ENCODE data around the gene REC8.

Gene REC8

GRCh38 chr14:24165785-24166184 is 6.1 kb upstream of the REC8 start:
- TF ChIP-seq, protein P1, sequence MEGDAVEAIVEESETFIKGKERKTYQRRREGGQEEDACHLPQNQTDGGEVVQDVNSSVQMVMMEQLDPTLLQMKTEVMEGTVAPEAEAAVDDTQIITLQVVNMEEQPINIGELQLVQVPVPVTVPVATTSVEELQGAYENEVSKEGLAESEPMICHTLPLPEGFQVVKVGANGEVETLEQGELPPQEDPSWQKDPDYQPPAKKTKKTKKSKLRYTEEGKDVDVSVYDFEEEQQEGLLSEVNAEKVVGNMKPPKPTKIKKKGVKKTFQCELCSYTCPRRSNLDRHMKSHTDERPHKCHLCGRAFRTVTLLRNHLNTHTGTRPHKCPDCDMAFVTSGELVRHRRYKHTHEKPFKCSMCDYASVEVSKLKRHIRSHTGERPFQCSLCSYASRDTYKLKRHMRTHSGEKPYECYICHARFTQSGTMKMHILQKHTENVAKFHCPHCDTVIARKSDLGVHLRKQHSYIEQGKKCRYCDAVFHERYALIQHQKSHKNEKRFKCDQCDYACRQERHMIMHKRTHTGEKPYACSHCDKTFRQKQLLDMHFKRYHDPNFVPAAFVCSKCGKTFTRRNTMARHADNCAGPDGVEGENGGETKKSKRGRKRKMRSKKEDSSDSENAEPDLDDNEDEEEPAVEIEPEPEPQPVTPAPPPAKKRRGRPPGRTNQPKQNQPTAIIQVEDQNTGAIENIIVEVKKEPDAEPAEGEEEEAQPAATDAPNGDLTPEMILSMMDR (IDR thresholded peaks at IDR 0.05) = no peak

DNA sequence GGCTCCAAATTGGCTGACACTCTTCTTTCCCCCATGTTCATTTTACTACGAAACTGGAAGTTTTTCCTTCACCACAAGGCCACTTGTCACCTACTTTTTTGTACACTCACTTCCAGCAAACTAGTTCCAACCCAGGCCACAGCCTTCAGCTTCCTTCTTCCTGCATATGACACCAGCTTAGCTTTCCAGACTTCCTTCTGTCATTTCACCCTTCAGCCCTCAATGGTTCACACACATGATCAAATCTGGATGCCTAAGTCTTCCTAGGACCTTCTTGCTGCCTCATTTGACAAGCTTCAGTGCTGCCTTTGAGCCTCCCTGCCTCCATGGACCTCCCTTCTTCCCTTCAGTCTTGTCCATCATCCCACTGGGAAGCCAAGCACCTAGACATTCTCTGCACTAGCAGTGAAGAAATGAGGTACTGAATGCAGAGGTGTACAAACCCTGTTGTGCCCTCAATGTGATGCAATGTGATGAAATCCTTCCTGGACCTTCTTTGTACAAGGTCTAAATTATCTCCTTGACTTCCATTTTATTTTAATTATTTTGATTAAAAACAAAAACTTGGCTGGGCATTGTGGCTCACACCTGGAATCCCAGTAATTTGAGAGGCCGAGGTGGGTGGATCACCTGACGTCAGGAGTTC is 4.3 kb upstream of the REC8 start:
- TF ChIP-seq, protein P1 (IDR thresholded peaks at IDR 0.05) = no peak

DNA sequence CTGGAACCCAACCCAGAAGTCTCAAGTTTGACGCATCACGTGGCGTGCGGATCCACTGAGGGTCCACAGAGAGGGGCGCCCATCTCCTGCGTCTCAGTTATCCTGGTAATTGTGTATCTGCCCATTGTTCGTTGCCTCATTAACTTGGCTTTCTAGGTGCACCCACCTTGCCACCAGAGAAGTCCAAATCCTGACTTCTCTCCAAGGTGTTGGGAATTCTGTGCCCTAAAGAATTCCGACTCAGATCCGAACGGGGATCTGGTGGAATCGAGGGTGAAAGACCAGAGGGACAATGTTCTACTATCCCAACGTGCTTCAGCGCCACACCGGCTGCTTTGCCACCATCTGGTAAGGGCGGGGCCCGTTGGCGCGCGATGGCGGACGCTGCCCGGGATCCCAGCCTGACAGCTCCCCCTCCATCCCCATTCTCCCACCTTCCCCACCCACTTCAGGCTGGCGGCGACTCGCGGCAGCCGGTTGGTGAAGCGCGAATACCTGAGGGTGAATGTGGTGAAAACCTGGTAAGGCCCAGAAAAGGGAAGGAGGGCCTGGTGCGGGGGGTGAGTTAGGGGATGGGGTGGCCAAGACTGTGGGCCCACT is 481 bp downstream of the REC8 start:
- TF ChIP-seq, protein P1 (IDR thresholded peaks at IDR 0.05) = no peak

- TF ChIP-seq, protein P1 (IDR thresholded peaks at IDR 0.05) = no peak
Observed at GRCh38 chr14:24172871-24173281, 996 bp downstream of the REC8 start.

DNA sequence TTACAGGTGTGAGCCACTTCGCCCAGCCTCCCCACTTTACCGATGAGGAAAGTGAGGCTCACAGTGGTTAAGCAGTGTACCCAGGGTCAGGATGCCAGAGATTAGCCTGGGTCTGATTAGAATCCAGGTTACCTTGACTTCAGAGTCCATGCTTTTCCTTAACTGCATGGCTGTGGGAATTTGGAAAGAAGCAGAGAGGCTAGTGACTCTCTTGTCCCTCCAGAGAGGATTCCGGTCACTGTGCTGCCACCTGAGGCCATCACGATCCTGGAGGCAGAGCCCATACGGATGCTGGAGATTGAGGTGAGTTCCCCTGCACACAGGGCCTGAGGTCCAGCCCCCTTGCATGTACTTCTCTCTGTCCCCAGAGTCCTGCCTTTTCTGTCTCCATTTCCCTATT is 4.7 kb downstream of the REC8 start:
- TF ChIP-seq, protein P1 (IDR thresholded peaks at IDR 0.05) = no peak

GRCh38 chr14:24177041-24177825 is 5.4 kb downstream of the REC8 start:
- TF ChIP-seq, protein P1 (IDR thresholded peaks at IDR 0.05) = no peak

GRCh38 chr14:24177891-24178290 is 6.0 kb downstream of the REC8 start:
- TF ChIP-seq, protein P1 (IDR thresholded peaks at IDR 0.05) = no peak
